SK-N-SH treated with all-trans-retinoic acid at 6 μM for 48 hours (cell line): Measurements from ENCODE around the gene COL6A2.
"Not testable (repeated sequence)": the region's sequence is repeated elsewhere in the genome, so short reads cannot be mapped to it uniquely, and the experiment has no call there.

ENCODE experiments used
- ATAC-seq: fragments of 200-7000 bp; cut with Tn5 transposase; 3 replicates; pipeline ENCODE4 v1.9.1; 2020; ENCODE audit warnings: mild to moderate bottlenecking, moderate library complexity
- CREB5 ChIP-seq: fragments of 250-450 bp; sonication (Bioruptor Pico); IDR thresholded peaks from 2 replicates; pipeline ENCODE4 v1.5.1; 2020; ENCODE audit warnings: low read depth, mild to moderate bottlenecking, moderate library complexity
- CSDC2 ChIP-seq: fragments of 250-450 bp; sonication (Bioruptor Pico); IDR thresholded peaks from 2 replicates; pipeline ENCODE4 v1.5.0; 2020; ENCODE audit warnings: mild to moderate bottlenecking, moderate library complexity
- ESRRG ChIP-seq: fragments of 250-450 bp; sonication (Bioruptor Pico); IDR thresholded peaks from 2 replicates; pipeline ENCODE4 v1.6.1; 2021; ENCODE audit warnings: mild to moderate bottlenecking
- GLIS3 ChIP-seq: fragments of 250-450 bp; sonication (Bioruptor Pico); IDR thresholded peaks from 2 replicates; pipeline ENCODE4 v1.5.0; 2020; ENCODE audit warnings: mild to moderate bottlenecking, moderate library complexity
- OSR1 ChIP-seq: fragments of 250-450 bp; sonication (Bioruptor Pico); IDR thresholded peaks from 2 replicates; pipeline ENCODE4 v1.8.0; 2022; ENCODE audit warnings: moderate library complexity, mild to moderate bottlenecking, inconsistent platforms
- POU6F1 ChIP-seq: fragments of 250-450 bp; sonication (Bioruptor Pico); IDR thresholded peaks from 2 replicates; pipeline ENCODE4 v1.8.0; 2021; ENCODE audit warnings: low read depth, mild to moderate bottlenecking, moderate library complexity, borderline replicate concordance
- RARB ChIP-seq: fragments of 250-450 bp; sonication (Bioruptor Pico); IDR thresholded peaks from 2 replicates; pipeline ENCODE4 v1.8.0; 2021; ENCODE audit warnings: mild to moderate bottlenecking, moderate library complexity
- TCF4 ChIP-seq: fragments of 250-450 bp; sonication (Bioruptor Pico); IDR thresholded peaks from 2 replicates; pipeline ENCODE4 v1.8.0; 2021; ENCODE audit warnings: mild to moderate bottlenecking, moderate library complexity, borderline replicate concordance
- TOX ChIP-seq: fragments of 250-450 bp; sonication (Bioruptor Pico); IDR thresholded peaks from 2 replicates; pipeline ENCODE4 v1.8.0; 2021; ENCODE audit warnings: mild to moderate bottlenecking, moderate library complexity, borderline replicate concordance
- TSHZ2 ChIP-seq: fragments of 250-450 bp; sonication (Bioruptor Pico); IDR thresholded peaks from 2 replicates; pipeline ENCODE4 v1.5.0; 2020; ENCODE audit warnings: mild to moderate bottlenecking, moderate library complexity
- ZC3H10 ChIP-seq: fragments of 250-450 bp; sonication (Bioruptor Pico); IDR thresholded peaks from 2 replicates; pipeline ENCODE4 v1.5.1; 2021; ENCODE audit warnings: mild to moderate bottlenecking, moderate library complexity
- ZFP3 ChIP-seq: fragments of 250-450 bp; sonication (Bioruptor Pico); IDR thresholded peaks from 2 replicates; pipeline ENCODE4 v1.5.0; 2020; ENCODE audit warnings: mild to moderate bottlenecking, moderate library complexity
- ZFP30 ChIP-seq: fragments of 450-650 bp; formaldehyde crosslinking; IDR thresholded peaks from 2 replicates; pipeline ENCODE4 v1.5.0; 2022; ENCODE audit warnings: mild to moderate bottlenecking, moderate library complexity
- ZNF565 ChIP-seq: fragments of 450-650 bp; formaldehyde crosslinking; conservative IDR thresholded peaks from 2 replicates; pipeline ENCODE4 v1.5.0; 2020; ENCODE audit warnings: low read depth, mild to moderate bottlenecking, moderate library complexity
- ZNF8 ChIP-seq: fragments of 450-650 bp; formaldehyde crosslinking; IDR thresholded peaks from 2 replicates; pipeline ENCODE4 v1.5.0; 2020; ENCODE audit warnings: mild to moderate bottlenecking, moderate library complexity

The COL6A2 gene

GRCh38 chr21:46163380-46163779, 65.5 kb downstream of the COL6A2 start (continued):
- no peak for TF ChIP-seq TSHZ2 (CRISPR knock-in tag)

GRCh38 chr21:46165098-46165497, 67.2 kb downstream of the COL6A2 start:
- ATAC-seq: no peak
- TF ChIP-seq GLIS3 (CRISPR knock-in tag) (no peak), ZFP3 (CRISPR knock-in tag) (no peak), CREB5 (CRISPR knock-in tag) (no peak)

- no peak for ATAC-seq
These were observed 70.3 kb downstream of the COL6A2 start for GRCh38 chr21:46168238-46168637.

GRCh38 chr21:46168659-46169386, 70.9 kb downstream of the COL6A2 start:
- TF ChIP-seq CSDC2 (CRISPR knock-in tag): no peak
- ATAC-seq: no peak

More at GRCh38 chr21:46168238-46168637, 70.3 kb downstream of the COL6A2 start:
- TF ChIP-seq ZC3H10 (CRISPR knock-in tag): no peak
- TF ChIP-seq ZFP30 (CRISPR knock-in tag): no peak
- TF ChIP-seq ZNF565 (CRISPR knock-in tag): no peak
- TF ChIP-seq ESRRG: no peak

- not testable (repeated sequence) for ATAC-seq
These were observed 72.7 kb downstream of the COL6A2 start for GRCh38 chr21:46170436-46171193.

GRCh38 chr21:46171585-46171984, 73.7 kb downstream of the COL6A2 start:
- TF ChIP-seq TOX (CRISPR knock-in tag) (no peak), TCF4 (CRISPR knock-in tag) (no peak), CREB5 (CRISPR knock-in tag) (no peak), ZNF8 (CRISPR knock-in tag) (no peak), ZFP3 (CRISPR knock-in tag) (no peak), ZFP30 (CRISPR knock-in tag) (no peak), POU6F1 (no peak), ESRRG (no peak), OSR1 (CRISPR knock-in tag) (no peak), RARB (no peak), ZNF565 (CRISPR knock-in tag) (no peak), TSHZ2 (CRISPR knock-in tag) (no peak)
- ATAC-seq: no peak
